Body of pancreas (tissue), 4 donors: ENCODE measurements around the gene PRTG. TPM values are rescaled to one million over a fixed set of nuclear protein-coding genes. Genes with fewer than 3 reads are reported as not detected.
A peak's percentile ranks its signal among the peaks of the same experiment; 100 is the strongest.

ENCODE experiments used
- ATAC-seq: fragments of 150-250 bp; one replicate; pipeline ENCODE4 v1.9.1; 2016
- DNase-seq, 4 donors: peaks; one replicate each; pipeline ENCODE4 v3.0.0-alpha.2; 2019
- H3K27ac ChIP-seq, 4 donors: fragments of 200-600 bp; sonication (generic); 1 replicate in 3 of 4; 2 replicates in 1 of 4; pipeline versions ENCODE4 v1.5.1 to v1.6.1; 2016 to 2019; ENCODE audit warnings: mild to moderate bottlenecking in 1 of 4, mixed read lengths in 1 of 4, moderate library complexity in 1 of 4
- H3K27me3 ChIP-seq, 2 donors: fragments of 200-600 bp; sonication (generic); one replicate each; pipeline ENCODE4 v1.6.0; 2016; ENCODE audit warnings: mild to moderate bottlenecking in 1 of 2
- H3K36me3 ChIP-seq, 2 donors: fragments of 200-600 bp; sonication (generic); replicated peaks in 1 of 2; 2 replicates each; pipeline ENCODE4 v1.5.1; 2016; ENCODE audit warnings: low read depth in 2 of 2; ENCODE audit not compliant: insufficient read depth in 1 of 2
- H3K4me1 ChIP-seq: fragments of 200-600 bp; sonication (generic); one replicate; pipeline ENCODE4 v1.6.0; 2016
- H3K4me3 ChIP-seq, 2 donors: fragments of 200-600 bp; sonication (generic); 1 replicate in 1 of 2; 2 replicates in 1 of 2; pipeline ENCODE4 v1.5.1; 2016 to 2019
- H3K9me3 ChIP-seq, 3 donors: fragments of 200-600 bp; sonication (generic); 1 replicate in 2 of 3; 2 replicates in 1 of 3; pipeline ENCODE4 v1.5.1; 2016
- CTCF ChIP-seq, 7 experiments: fragments of 450-650 bp in 4 of 7; fragments of 200-600 bp in 3 of 7; sonication (generic) in 3 of 7; IDR thresholded peaks; one replicate each; pipeline ENCODE4 v1.5.1; 2016 to 2019; ENCODE audit warnings: antibody characterized with exemption in 7 of 7
- POLR2A ChIP-seq, 3 donors: fragments of 450-650 bp; IDR thresholded peaks; one replicate each; pipeline ENCODE4 v1.6.1; 2016; ENCODE audit warnings: antibody characterized with exemption in 3 of 3, mild to moderate bottlenecking in 2 of 3
- WGBS, 2 donors: methylation state at CpG; one replicate each; pipeline ENCODE4 v1.1.5; 2017; 5-methylcytosine and 5-hydroxymethylcytosine counted together
- intact Hi-C: fragments of 100-400 bp; cut with DNase I; formaldehyde crosslinking; loops from one replicate; pipeline ENCODE4 v1.15.1; 2023
- total RNA-seq, 2 donors: library from RNA; depleted of rRNA; stranded (reverse); fragments of >200 nt; gene quantifications; one replicate each; pipeline ENCODE4 v1.1.0, GENCODE V29; 2016

Gene PRTG
- total RNA-seq, 2 donors from 2014 or later, result 1.0 to 4.0 TPM

DNA sequence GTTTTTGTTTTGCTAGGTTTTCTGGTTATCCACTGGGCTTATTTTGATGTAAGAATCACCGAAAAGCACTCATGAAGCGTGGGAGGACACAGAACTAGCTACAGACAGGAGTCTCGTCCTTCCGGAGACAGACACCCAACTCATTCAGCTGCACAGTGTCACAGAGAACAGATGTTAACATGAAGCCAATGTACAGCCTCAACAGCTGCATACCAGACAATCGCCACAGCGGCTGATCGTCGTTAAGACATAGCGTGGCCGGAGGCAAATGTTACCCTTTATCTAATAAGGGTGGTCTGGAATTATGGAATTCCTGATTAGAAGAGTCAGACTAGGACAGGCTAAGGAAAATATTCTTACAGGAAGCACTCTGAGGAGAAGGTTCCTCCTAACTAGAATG lies 153.7 kb downstream of the PRTG start:
- H3K4me1 ChIP-seq, result peaks cover 7% of the 10 kb centered on the region
- 88 to 98% methylated on average over 10 of the region's 10 CpGs for WGBS, 2 donors
- no peaks in the 10 kb centered on the region for H3K36me3 ChIP-seq
- intact Hi-C loops, result no loop called here
- no peaks in the 10 kb centered on the region for H3K9me3 ChIP-seq
- DNase-seq (no peak), ATAC-seq (no peak)
- TF ChIP-seq CTCF (IDR thresholded peaks at IDR 0.05) (no peak), POLR2A (IDR thresholded peaks at IDR 0.05) (no peak)
- no peak overlapping the region for H3K27ac ChIP-seq
- H3K4me3 ChIP-seq, result no peak overlapping the region
- no peaks in the 10 kb centered on the region for H3K27me3 ChIP-seq

DNA sequence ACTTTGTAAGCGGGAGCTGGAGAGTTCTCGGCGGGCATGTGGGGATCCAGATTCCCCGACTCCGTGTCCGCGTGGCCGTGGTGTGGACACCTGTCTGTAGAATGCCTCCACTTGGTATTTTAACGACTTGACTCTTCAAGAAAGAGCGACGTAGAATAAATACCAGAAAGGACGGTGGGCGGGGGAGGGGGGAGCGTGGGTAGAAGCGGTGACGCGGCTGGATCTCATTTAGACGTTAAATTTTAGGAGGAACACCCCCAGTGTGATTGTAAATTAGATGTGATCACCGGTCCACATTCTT lies 154.2 kb downstream of the PRTG start:
- H3K27me3 ChIP-seq, result no peaks in the 10 kb centered on the region
- peaks cover 7% of the 10 kb centered on the region for H3K4me1 ChIP-seq
- intact Hi-C loops, result no loop called here
- TF ChIP-seq POLR2A (IDR thresholded peaks at IDR 0.05) (no peak), CTCF (IDR thresholded peaks at IDR 0.05) (no peak)
- H3K4me3 ChIP-seq, result peak overlapping the region in 1 of 2 donors; percentile 20
- no peak for ATAC-seq
- H3K36me3 ChIP-seq, result no peaks in the 10 kb centered on the region
- DNase-seq, result peak in 1 of 4 donors; percentile 20
- 6 to 14% methylated on average over 19 of the region's 19 CpGs for WGBS, 2 donors
- H3K27ac ChIP-seq, result peak overlapping the region in 2 of 4 donors; percentile 32 to 43
- no peaks in the 10 kb centered on the region for H3K9me3 ChIP-seq

DNA sequence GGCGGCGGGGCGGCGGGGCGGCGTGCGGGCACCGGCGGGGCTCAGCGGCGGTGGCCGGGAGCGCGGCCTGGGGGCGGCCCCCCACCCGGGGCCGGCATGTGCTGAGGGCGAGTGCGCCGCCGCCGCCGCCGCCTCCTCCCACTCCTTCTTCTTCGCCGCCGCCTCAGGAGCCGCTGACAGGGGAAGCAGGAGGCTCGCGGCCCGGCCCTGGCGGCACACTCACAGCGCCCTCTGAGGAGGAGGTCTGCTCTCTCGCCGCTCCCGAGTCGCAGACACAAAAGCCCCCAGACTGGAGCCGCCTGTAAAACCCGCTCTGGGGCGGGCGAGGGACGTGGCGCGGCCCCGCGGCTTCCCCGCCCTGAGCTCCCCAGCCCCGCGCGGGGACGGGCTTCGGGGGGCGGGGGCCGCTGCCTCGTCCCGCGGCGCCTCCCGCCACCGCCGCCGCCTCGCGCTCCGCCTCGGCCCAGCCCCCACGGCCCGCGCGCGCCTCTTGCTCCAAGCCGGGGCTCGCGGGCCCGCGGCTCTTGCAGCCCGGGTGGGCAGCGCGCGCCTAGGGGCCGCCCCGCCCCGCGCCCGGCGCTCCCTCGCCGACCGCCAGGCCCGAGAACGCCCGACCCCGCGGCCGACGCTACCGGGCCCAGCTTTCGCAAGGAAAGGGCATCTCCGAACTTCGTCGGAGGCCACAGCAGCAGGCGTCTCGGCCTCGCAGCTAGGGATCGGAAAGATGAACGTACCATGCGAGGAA lies 154.7 kb downstream of the PRTG start, which contains the start of gene PYGO1:
Gene PYGO1, minus strand, starts transcription at position 276 of the 745 bp plus-strand sequence. CDS start 462 bp downstream, outside the sequence.
- 1% methylated on average over 26 to 64 of the region's 107 CpGs for WGBS, 2 donors
- Histone ChIP-seq H3K27me3 (no peaks in the 10 kb centered on the region), H3K9me3 (no peaks in the 10 kb centered on the region), H3K36me3 (no peaks in the 10 kb centered on the region), H3K4me1 (peaks cover 7% of the 10 kb centered on the region), H3K4me3 (peak within 1 kb of the TSS in 1 of 2 donors; percentile 58), H3K27ac (peak within 1 kb of the TSS in 2 of 4 donors; percentile 66 to 67)
- intact Hi-C loops, result no loop called here
- ATAC-seq (peak; percentile 81), DNase-seq (peak; percentile 54 to 71 (median 58))
- TF ChIP-seq CTCF (IDR thresholded peaks at IDR 0.05) (no peak), POLR2A (IDR thresholded peaks at IDR 0.05) (peak in 2 of 3 donors; percentile 50 to 53)

GRCh38 chr15:55587321-55588069 lies 155.5 kb downstream of the PRTG start:
- ATAC-seq (peak; percentile 49), DNase-seq (peak; percentile 14 to 46 (median 32))
- WGBS, 2 donors, result 8 to 11% methylated on average over 25 to 41 of the region's 65 CpGs
- H3K4me1 ChIP-seq, result peaks cover 7% of the 10 kb centered on the region
- H3K27me3 ChIP-seq, result no peaks in the 10 kb centered on the region
- H3K9me3 ChIP-seq, result no peaks in the 10 kb centered on the region
- H3K36me3 ChIP-seq, result no peaks in the 10 kb centered on the region
- peak overlapping the region in 2 of 4 donors; percentile 66 to 67 for H3K27ac ChIP-seq
- TF ChIP-seq POLR2A (IDR thresholded peaks at IDR 0.05) (no peak), CTCF (IDR thresholded peaks at IDR 0.05) (no peak)
- peak overlapping the region in 1 of 2 donors; percentile 58 for H3K4me3 ChIP-seq
- intact Hi-C loops, result no loop called here
